Endothelial cell of umbilical vein (primary cell): ENCODE measurements around the gene OPRL1. TPM values are rescaled to one million over a fixed set of nuclear protein-coding genes. Genes with fewer than 3 reads are reported as not detected.

ENCODE experiments used
- BruUV-seq: library from RNA; stranded (reverse); fragments of 400-500 nt; replicated peaks from 2 replicates; lab custom pipeline; 2021; lab: Mats Ljungman, UMichigan
- CTCF ChIA-PET: fragments of 300-600, 350-600 bp; sonication (Branson Sonifier 250); formaldehyde crosslinking; loops from one replicate; lab custom pipeline; 2021; ENCODE audit warnings: antibody characterized with exemption, inconsistent platforms; lab: Charles Lee
- POLR2A ChIA-PET: fragments of 300-600, 350-600 bp; sonication (Branson Sonifier 250); formaldehyde crosslinking; loops from one replicate; lab custom pipeline; 2021; ENCODE audit warnings: antibody characterized with exemption, inconsistent platforms; lab: Charles Lee
- DNase-seq: peaks from one replicate; pipeline ENCODE4 v3.0.0-alpha.2; 2011; ENCODE audit warnings: low read depth, low spot score
- FAIRE-seq: peaks from 2 replicates; lab custom pipeline; 2011; peaks lifted over from hg19 to GRCh38; lab: Jason Lieb, UNC
- H2AFZ ChIP-seq: 2 replicates; pipeline ENCODE4 v1.6.0; 2012; ENCODE audit warnings: low read depth, low read length, control low read depth, inconsistent platforms
- H3K27ac ChIP-seq: 2 replicates; pipeline ENCODE4 v1.5.1; 2011; ENCODE audit warnings: low read depth, mild to moderate bottlenecking, control low read depth, low read length, moderate library complexity; ENCODE audit not compliant: insufficient read depth
- H3K27me3 ChIP-seq, 2 experiments: 2 replicates each; pipeline versions ENCODE4 v1.6.0 to v1.6.1; 2011; ENCODE audit warnings: low read length in 2 of 2, mixed read lengths in 1 of 2; ENCODE audit not compliant: control insufficient read depth in 2 of 2, insufficient read depth in 2 of 2
- H3K36me3 ChIP-seq, 2 experiments: 2 replicates in 1 of 2; 3 replicates in 1 of 2; pipeline ENCODE4 v1.5.1; 2011; ENCODE audit warnings: low read length in 2 of 2, mild to moderate bottlenecking in 1 of 2, moderate library complexity in 1 of 2; ENCODE audit not compliant: control insufficient read depth in 2 of 2, insufficient read depth in 2 of 2; ENCODE audit errors: extremely low read depth in 1 of 2
- H3K4me1 ChIP-seq: 3 replicates; pipeline ENCODE4 v1.5.1; 2011; ENCODE audit warnings: mild to moderate bottlenecking, low read length; ENCODE audit not compliant: control insufficient read depth, insufficient read depth; ENCODE audit errors: extremely low read depth
- H3K4me2 ChIP-seq: 2 replicates; pipeline ENCODE4 v1.6.1; 2011; ENCODE audit warnings: low read length, control low read depth, mixed read lengths; ENCODE audit not compliant: insufficient read depth
- H3K4me3 ChIP-seq, 3 experiments: fragments of 200-600 bp in 1 of 3; sonication (generic), shearing (Covaris generic) in 1 of 3; replicated peaks in 1 of 3; 2 replicates each; pipeline ENCODE4 v1.5.1; 2011 to 2016; ENCODE audit warnings: control low read depth in 3 of 3, low read length in 3 of 3, mild to moderate bottlenecking in 2 of 3, inconsistent platforms in 1 of 3, low read depth in 1 of 3, moderate library complexity in 1 of 3; ENCODE audit not compliant: insufficient read depth in 1 of 3
- H3K79me2 ChIP-seq: 2 replicates; pipeline ENCODE4 v1.6.0; 2012; ENCODE audit warnings: low read length, inconsistent platforms; ENCODE audit not compliant: control insufficient read depth, insufficient read depth
- H3K9ac ChIP-seq: replicated peaks from 2 replicates; pipeline ENCODE3; 2011; ENCODE audit warnings: low read length, control low read depth; ENCODE audit not compliant: insufficient read depth; ENCODE audit errors: extremely low read depth
- H3K9me1 ChIP-seq: replicated peaks from 3 replicates; pipeline ENCODE4 v1.6.0; 2011; ENCODE audit warnings: mild to moderate bottlenecking, low read length; ENCODE audit not compliant: control insufficient read depth, insufficient read depth; ENCODE audit errors: extremely low read depth
- H3K9me3 ChIP-seq: replicated peaks from 2 replicates; pipeline ENCODE4 v1.5.1; 2012; ENCODE audit warnings: low read length, inconsistent platforms; ENCODE audit not compliant: control insufficient read depth, insufficient read depth
- H4K20me1 ChIP-seq: replicated peaks from 2 replicates; pipeline ENCODE3; 2011; ENCODE audit warnings: mild to moderate bottlenecking, low read length; ENCODE audit not compliant: control insufficient read depth, insufficient read depth; ENCODE audit errors: extremely low read depth
- EZH2 ChIP-seq: IDR thresholded peaks from 2 replicates; pipeline ENCODE4 v1.6.1; 2012; ENCODE audit warnings: borderline replicate concordance, low read depth, mild to moderate bottlenecking, moderate library complexity, low read length, inconsistent platforms; ENCODE audit not compliant: severe bottlenecking
- FOS ChIP-seq: IDR thresholded peaks from 2 replicates; pipeline ENCODE4 v1.6.1; 2011; ENCODE audit warnings: mild to moderate bottlenecking, low read length, moderate library complexity, borderline replicate concordance; ENCODE audit not compliant: insufficient read depth
- GATA2 ChIP-seq: IDR thresholded peaks from 2 replicates; pipeline ENCODE4 v1.7.0; 2011; ENCODE audit warnings: low read depth, mild to moderate bottlenecking, moderate library complexity, mixed read lengths, low read length; ENCODE audit not compliant: insufficient read length, insufficient read depth
- JUN ChIP-seq: IDR thresholded peaks from 2 replicates; pipeline ENCODE4 v1.6.1; 2011; ENCODE audit warnings: borderline replicate concordance, low read depth; ENCODE audit not compliant: insufficient read length, insufficient read depth
- MYC ChIP-seq: IDR thresholded peaks from one replicate; pipeline ENCODE4 v1.6.1; 2011; ENCODE audit warnings: mild to moderate bottlenecking, low read depth, low read length
- POLR2A ChIP-seq: IDR thresholded peaks from 2 replicates; pipeline ENCODE4 v1.6.1; 2012; ENCODE audit warnings: low read depth, mild to moderate bottlenecking, control low read depth, low read length
- POLR2AphosphoS5 ChIP-seq: IDR thresholded peaks from 2 replicates; pipeline ENCODE4 v1.6.1; 2012; ENCODE audit warnings: low read depth, mild to moderate bottlenecking, control low read depth, low read length, moderate library complexity; ENCODE audit not compliant: insufficient read depth
- dilution Hi-C: fragments of 300-500 bp; cut with MboI; formaldehyde crosslinking; loops from one replicate; pipeline ENCODE4 v1.15.0; 2019; ENCODE audit warnings: low sequenced_read_pairs; ENCODE audit not compliant: extremely low pct_ligation_motif_present
- intact Hi-C: fragments of 100-400 bp; cut with micrococcal nuclease; formaldehyde crosslinking; loops from one replicate; pipeline ENCODE4 v1.10.0; 2022
- polyA plus RNA-seq, 4 experiments: library from polyadenylated mRNA; depleted of rRNA in 3 of 4; stranded (reverse) in 3 of 4; unstranded in 1 of 4; fragments of >200 nt; gene quantifications; 2 replicates each; pipeline versions ENCODE4 v1.2.1 to v1.2.3, GENCODE V29; 2011 to 2012; ENCODE audit warnings: missing spikeins in 1 of 4
- total RNA-seq: library from RNA; stranded (reverse); gene quantifications from 2 replicates; pipeline ENCODE4 v1.2.3, GENCODE V29; 2021
- TF ChIP-seq, protein P1 (sequence below), 2 donors: IDR thresholded peaks; 1 replicate in 1 of 2; 2 replicates in 1 of 2; pipeline ENCODE4 v1.5.1; 2011; ENCODE audit warnings: low read length in 2 of 2, mild to moderate bottlenecking in 2 of 2, moderate library complexity in 2 of 2, control low read depth in 1 of 2, inconsistent platforms in 1 of 2, low read depth in 1 of 2; ENCODE audit not compliant: insufficient read depth in 1 of 2; ENCODE audit errors: extremely low read depth in 1 of 2
- TF ChIP-seq, protein P2 (sequence below): IDR thresholded peaks from 2 replicates; pipeline ENCODE4 v1.6.1; 2011; ENCODE audit not compliant: insufficient read depth, insufficient read length

OPRL1 gene
- total and polyA plus RNA-seq, 2 donors (not counting 3 experiments of a cell fraction or from before 2014, with no cell fraction given), result 1.9 to 2.0 TPM

DNA sequence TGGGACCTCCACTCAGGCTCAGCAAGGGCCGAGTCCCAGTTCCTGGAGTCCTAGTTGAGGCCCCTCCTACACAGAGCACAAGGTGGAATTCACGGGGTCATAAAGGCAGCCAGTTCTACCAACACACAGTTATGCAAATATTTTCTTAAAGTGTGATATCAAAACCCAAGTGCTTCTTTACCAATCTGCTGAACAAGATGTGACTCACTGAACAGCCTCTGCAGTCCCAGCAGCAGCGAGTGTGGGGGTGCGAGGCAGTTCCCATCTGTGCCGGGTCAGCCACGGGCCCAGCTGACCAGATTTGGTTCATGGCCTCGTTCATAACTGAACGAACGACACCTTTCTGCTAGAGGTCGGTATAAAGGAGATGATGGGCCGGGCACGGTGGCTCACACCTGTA lies 21.3 kb upstream of the OPRL1 start:
- H3K4me1 ChIP-seq, result peaks cover 49% of the 10 kb centered on the region
- H3K27me3 ChIP-seq, result no peaks in the 10 kb centered on the region
- ChIA-PET CTCF (interaction anchor here (2.0 to 15.2 kb wide), 2 partner anchors 20 to 85 kb away, joined by 8 to 412 read pairs; partner anchors contain the start of gene C20orf204), POLR2A (interaction anchor here (1.9 kb wide), 1 partner anchor 19 kb away, joined by 9 read pairs; no protein-coding TSS in a partner anchor)
- no peaks in the 10 kb centered on the region for H4K20me1 ChIP-seq
- H3K27ac ChIP-seq, result no peak overlapping the region
- dilution Hi-C loops, result no loop called here
- no peaks in the 10 kb centered on the region for H3K9me3 ChIP-seq
- no peaks in the 10 kb centered on the region for H3K9me1 ChIP-seq
- H3K4me3 ChIP-seq, result no peak overlapping the region
- TF ChIP-seq EZH2 (no peak), POLR2AphosphoS5 (no peak), GATA2 (no peak), FOS (no peak), JUN (no peak), POLR2A (no peak), MYC (no peak)
- TF ChIP-seq, protein P1, sequence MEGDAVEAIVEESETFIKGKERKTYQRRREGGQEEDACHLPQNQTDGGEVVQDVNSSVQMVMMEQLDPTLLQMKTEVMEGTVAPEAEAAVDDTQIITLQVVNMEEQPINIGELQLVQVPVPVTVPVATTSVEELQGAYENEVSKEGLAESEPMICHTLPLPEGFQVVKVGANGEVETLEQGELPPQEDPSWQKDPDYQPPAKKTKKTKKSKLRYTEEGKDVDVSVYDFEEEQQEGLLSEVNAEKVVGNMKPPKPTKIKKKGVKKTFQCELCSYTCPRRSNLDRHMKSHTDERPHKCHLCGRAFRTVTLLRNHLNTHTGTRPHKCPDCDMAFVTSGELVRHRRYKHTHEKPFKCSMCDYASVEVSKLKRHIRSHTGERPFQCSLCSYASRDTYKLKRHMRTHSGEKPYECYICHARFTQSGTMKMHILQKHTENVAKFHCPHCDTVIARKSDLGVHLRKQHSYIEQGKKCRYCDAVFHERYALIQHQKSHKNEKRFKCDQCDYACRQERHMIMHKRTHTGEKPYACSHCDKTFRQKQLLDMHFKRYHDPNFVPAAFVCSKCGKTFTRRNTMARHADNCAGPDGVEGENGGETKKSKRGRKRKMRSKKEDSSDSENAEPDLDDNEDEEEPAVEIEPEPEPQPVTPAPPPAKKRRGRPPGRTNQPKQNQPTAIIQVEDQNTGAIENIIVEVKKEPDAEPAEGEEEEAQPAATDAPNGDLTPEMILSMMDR (IDR thresholded peaks at IDR 0.05; ENCODE audit: extremely low read depth in 1 of 2, insufficient read depth in 1 of 2, low read depth in 1 of 2, low read length in 2 of 2), result no peak
- TF ChIP-seq, protein P2, sequence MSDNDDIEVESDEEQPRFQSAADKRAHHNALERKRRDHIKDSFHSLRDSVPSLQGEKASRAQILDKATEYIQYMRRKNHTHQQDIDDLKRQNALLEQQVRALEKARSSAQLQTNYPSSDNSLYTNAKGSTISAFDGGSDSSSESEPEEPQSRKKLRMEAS, result no peak
- intact Hi-C loops, result loop anchor here (10.0 kb wide), 1 partner anchor 164 kb away; the partner anchor contains the start of gene DNAJC5
- H2AFZ ChIP-seq, result no peak overlapping the region
- no peak for DNase-seq
- FAIRE-seq, result no peak
- BruUV-seq, result no TSS peak
- no peak overlapping the region for H3K9ac ChIP-seq
- peaks cover 3% of the 10 kb centered on the region for H3K79me2 ChIP-seq
- H3K36me3 ChIP-seq, result no peaks in the 10 kb centered on the region
- no peak overlapping the region for H3K4me2 ChIP-seq
